Measurements from ENCODE around the gene NGRN. TPM values are rescaled to one million over a fixed set of nuclear protein-coding genes. Genes with fewer than 3 reads are reported as not detected.

The NGRN gene
- total RNA-seq, 1 experiment from 2014 or later = 57.4 TPM

GRCh38 chr15:90307661-90308060 lies 42.2 kb downstream of the NGRN start:
- Histone ChIP-seq H3K27ac (no peak overlapping the region), H3K9me2 (ENCODE audit: insufficient read depth) (no peaks in the 10 kb centered on the region), H3K4me1 (replicated peaks; ENCODE audit: insufficient read depth) (peaks cover 7% of the 10 kb centered on the region), H3K79me2 (ENCODE audit: low read depth) (no peaks in the 10 kb centered on the region), H3K4me3 (no peak overlapping the region), H3K4me2 (no peak overlapping the region), H2AFZ (no peak overlapping the region), H4K20me1 (ENCODE audit: insufficient read depth) (no peaks in the 10 kb centered on the region), H3F3A (ENCODE audit: insufficient read depth, low read depth) (no peaks in the 10 kb centered on the region), H3K27me3 (ENCODE audit: insufficient read depth, low read depth) (no peaks in the 10 kb centered on the region), H3K9me3 (ENCODE audit: insufficient read depth, low read depth) (no peaks in the 10 kb centered on the region), H3K36me3 (ENCODE audit: low read depth) (no peaks in the 10 kb centered on the region)
- POLR2A ChIA-PET (ENCODE audit: unreplicated experiment) = no interaction called here
- no peak for DNase-seq
- CTCF ChIA-PET = no interaction called here
- no peak for TF ChIP-seq EZH2 (IDR thresholded peaks at IDR 0.05; ENCODE audit: low read depth)
- no peak for TF ChIP-seq CTCF (conservative IDR thresholded peaks at IDR 0.05)
- intact Hi-C loops (cut with micrococcal nuclease; ENCODE audit: unreplicated experiment) = no loop called here
- no TSS peak for BruUV-seq (replicated peaks)

DNA sequence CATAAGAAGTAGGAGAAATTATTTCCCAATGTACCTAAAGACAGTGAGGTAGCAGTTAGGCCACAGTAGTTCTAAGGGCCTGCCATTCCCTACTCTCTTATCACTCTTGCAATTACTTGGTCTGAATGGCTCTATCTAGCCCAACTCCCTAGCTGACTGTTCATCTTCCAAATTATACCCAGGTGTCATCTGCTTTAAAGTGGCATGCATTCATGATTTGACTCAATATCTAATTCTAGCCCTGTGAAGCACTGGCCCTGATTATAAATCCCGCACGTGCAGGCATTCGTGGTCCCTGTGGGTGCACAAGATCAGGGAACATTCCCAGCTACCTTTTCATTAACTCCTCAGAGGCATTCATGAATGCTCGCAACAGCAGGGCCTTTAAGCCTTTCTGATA lies 43.5 kb downstream of the NGRN start:
- Histone ChIP-seq H2AFZ (no peak overlapping the region), H4K20me1 (ENCODE audit: insufficient read depth) (no peaks in the 10 kb centered on the region), H3K9me2 (ENCODE audit: insufficient read depth) (no peaks in the 10 kb centered on the region), H3K4me1 (replicated peaks; ENCODE audit: insufficient read depth) (peaks cover 7% of the 10 kb centered on the region), H3K4me3 (no peak overlapping the region), H3K79me2 (ENCODE audit: low read depth) (no peaks in the 10 kb centered on the region), H3K27ac (no peak overlapping the region), H3K27me3 (ENCODE audit: insufficient read depth, low read depth) (no peaks in the 10 kb centered on the region), H3K9me3 (ENCODE audit: insufficient read depth, low read depth) (no peaks in the 10 kb centered on the region), H3K36me3 (ENCODE audit: low read depth) (no peaks in the 10 kb centered on the region), H3F3A (ENCODE audit: insufficient read depth, low read depth) (no peaks in the 10 kb centered on the region), H3K4me2 (no peak overlapping the region)
- TF ChIP-seq EZH2 (IDR thresholded peaks at IDR 0.05; ENCODE audit: low read depth) (no peak), CTCF (conservative IDR thresholded peaks at IDR 0.05) (no peak)
- ChIA-PET POLR2A (ENCODE audit: unreplicated experiment) (no interaction called here), CTCF (no interaction called here)
- no TSS peak for BruUV-seq (replicated peaks)
- DNase-seq = no peak
- intact Hi-C loops (cut with micrococcal nuclease; ENCODE audit: unreplicated experiment) = no loop called here

GRCh38 chr15:90315278-90315982 lies 50.0 kb downstream of the NGRN start:
- DNase-seq = peak in 1 of 2 experiments; percentile 73
- H4K20me1 ChIP-seq (ENCODE audit: insufficient read depth) = no peaks in the 10 kb centered on the region
- H3K27me3 ChIP-seq (ENCODE audit: insufficient read depth, low read depth) = no peaks in the 10 kb centered on the region
- H3K27ac ChIP-seq = peak overlapping the region; percentile 82
- H3K4me2 ChIP-seq = peak overlapping the region; percentile 50
- TF ChIP-seq EZH2 (IDR thresholded peaks at IDR 0.05; ENCODE audit: low read depth) = no peak
- no peak for TF ChIP-seq CTCF (conservative IDR thresholded peaks at IDR 0.05)
- H3K4me1 ChIP-seq (replicated peaks; ENCODE audit: insufficient read depth) = peaks cover 28% of the 10 kb centered on the region
- peaks cover 21% of the 10 kb centered on the region for H3F3A ChIP-seq (ENCODE audit: insufficient read depth, low read depth)
- intact Hi-C loops (cut with micrococcal nuclease; ENCODE audit: unreplicated experiment) = no loop called here
- no peaks in the 10 kb centered on the region for H3K36me3 ChIP-seq (ENCODE audit: low read depth)
- H3K9me3 ChIP-seq (ENCODE audit: insufficient read depth, low read depth) = no peaks in the 10 kb centered on the region
- H3K9me2 ChIP-seq (ENCODE audit: insufficient read depth) = no peaks in the 10 kb centered on the region
- no peaks in the 10 kb centered on the region for H3K79me2 ChIP-seq (ENCODE audit: low read depth)
- no peak overlapping the region; the same call in 1 of the 2 replicates for H3K4me3 ChIP-seq
- BruUV-seq (replicated peaks) = no TSS peak
- ChIA-PET POLR2A (ENCODE audit: unreplicated experiment) (interaction anchor here (0.5 to 0.6 kb wide), 2 partner anchors 105 to 699 kb away, joined by 6 to 8 read pairs; no protein-coding TSS in a partner anchor), CTCF (interaction anchor here (0.6 to 1.0 kb wide), 7 partner anchors 133 to 616 kb away, joined by 3 to 5 read pairs (median 4); no protein-coding TSS in a partner anchor)
- H2AFZ ChIP-seq = no peak overlapping the region
